ENCODE data around the gene ORAI2.
"Not testable (repeated sequence)": the region's sequence is repeated elsewhere in the genome, so short reads cannot be mapped to it uniquely, and the experiment has no call there.

The ORAI2 gene

DNA sequence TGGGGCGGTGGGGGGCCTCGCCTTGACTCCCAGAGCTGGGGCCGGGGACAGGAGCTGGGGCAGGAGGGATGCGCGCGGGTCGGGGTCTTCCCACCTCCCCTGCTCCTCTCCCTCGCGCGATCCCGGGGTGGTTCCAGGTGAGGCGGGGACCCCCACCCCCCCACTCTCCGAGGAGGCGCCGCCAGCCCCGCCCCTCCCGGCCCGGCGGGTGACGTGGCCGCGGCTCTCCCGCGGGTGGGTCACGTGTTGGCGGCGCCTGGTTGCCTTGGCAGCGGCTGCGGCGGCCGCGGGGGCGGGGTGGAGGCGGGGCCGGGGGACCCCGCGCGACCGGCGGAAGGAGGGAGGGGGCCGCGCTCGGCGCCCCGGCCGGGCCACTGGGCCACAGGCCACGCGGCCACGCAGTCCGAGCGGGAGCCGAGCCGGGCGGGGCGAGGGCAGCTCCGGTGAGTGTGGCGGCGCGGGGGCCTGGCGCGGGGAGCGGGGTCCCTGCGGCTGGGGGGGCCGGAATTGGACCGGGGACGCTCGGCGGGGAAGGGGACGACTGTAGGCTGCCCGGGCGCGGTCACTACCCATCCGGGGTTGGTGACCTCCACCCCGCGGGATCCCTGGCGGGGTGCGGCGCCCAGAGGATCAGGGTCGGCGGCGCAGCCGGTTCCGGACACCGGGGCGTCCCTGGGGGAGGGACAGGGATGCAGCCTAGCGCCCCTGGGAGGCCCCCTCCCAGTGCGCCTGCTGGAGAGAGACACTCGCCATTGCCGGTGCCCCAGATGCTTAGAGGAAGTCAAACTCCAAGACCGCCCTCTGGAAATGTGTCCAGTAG is at the start of gene ORAI2:
Gene ORAI2, plus strand, starts transcription at position 357 of the 820 bp plus-strand sequence. CDS start 5,382 bp downstream, outside the sequence.
- peak; percentile 82 for DNase-seq (ENCODE audit: low spot score)

DNA sequence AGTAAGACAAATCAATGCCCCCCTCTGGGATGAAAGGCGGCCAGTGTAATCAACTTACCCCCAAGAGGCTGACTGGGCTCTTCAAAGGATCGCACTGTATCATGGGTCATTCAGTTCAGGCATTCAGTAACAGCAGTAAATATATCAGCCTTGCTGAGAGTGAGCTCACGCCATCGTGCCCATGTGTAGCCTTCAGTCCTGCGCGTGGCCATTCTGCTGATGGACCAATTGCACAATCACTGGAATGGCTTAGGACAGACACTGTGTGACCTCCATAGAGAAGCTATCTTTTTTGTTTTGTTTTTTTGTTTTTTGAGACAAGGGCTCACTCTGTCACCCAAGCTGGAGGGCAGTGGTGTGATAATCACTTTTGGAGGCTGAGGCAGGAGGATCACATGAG is 46.3 kb upstream of the ORAI2 start:
- DNase-seq (ENCODE audit: low spot score), result no peak

DNA sequence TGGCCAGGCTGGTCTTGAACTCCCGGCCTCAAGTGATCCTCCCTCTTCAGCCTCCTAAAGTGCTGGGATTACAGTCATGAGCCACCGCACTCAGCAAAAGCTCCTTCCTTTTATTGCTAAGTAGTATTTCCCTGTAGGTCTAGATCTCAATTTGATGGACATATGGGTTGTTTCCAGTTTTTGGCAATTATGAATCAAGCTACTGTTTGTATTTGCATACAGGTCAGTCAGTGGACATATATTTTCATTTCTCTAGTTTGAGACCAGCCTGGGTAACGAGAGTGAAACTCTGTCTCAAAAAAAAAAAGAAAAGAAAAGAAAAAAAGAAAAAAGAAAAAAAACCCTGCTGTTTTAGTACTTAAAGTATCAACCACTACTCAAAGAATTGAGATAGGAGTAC is 43.6 kb upstream of the ORAI2 start:
- DNase-seq (ENCODE audit: low spot score), result no peak

DNA sequence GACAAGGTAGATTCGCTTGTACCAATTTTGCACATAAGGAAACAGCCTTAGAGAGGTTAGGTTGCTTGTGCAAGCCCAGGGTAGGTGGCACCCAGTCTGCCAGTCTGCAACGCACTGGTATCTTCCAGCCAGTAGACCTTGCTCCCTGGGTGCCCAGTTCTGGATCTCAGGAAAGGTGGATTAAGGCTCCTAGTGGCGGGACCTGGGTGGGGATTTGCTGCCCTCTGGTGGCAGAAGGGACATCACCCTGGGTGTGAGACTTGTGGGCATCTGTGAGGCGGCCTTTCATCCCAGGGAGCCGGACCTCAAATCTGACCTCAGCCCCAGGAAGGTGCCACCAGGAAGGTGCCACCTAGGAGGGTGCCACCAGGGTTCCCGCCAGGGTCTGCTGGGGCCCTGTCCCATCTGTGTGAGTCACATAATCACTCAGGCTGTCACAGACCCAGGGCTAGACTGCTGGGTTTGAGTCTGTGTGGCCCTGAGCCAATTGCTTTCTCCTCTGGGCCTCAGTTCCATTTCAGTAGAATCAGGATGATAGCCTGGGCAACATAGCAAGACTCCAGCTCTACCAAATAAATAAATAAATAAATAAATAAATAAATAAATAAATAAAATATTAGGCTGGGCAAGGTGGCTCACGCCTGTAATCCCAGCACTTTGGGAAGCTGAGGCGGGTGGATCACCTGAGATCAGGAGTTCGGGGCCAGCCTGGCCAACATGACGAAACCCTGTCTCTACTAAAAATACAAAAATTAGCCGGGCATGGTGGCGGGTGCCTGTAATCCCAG is 42.5 kb upstream of the ORAI2 start:
- DNase-seq (ENCODE audit: low spot score), result peak; percentile 79

- no peak for DNase-seq (ENCODE audit: low spot score)
These were observed 41.0 kb upstream of the ORAI2 start for GRCh38 chr7:102392330-102392729.

- no peak for DNase-seq (ENCODE audit: low spot score)
These were observed 39.9 kb upstream of the ORAI2 start for GRCh38 chr7:102393467-102393866.

GRCh38 chr7:102395592-102395872 is 37.8 kb upstream of the ORAI2 start:
- DNase-seq (ENCODE audit: low spot score), result no peak

DNA sequence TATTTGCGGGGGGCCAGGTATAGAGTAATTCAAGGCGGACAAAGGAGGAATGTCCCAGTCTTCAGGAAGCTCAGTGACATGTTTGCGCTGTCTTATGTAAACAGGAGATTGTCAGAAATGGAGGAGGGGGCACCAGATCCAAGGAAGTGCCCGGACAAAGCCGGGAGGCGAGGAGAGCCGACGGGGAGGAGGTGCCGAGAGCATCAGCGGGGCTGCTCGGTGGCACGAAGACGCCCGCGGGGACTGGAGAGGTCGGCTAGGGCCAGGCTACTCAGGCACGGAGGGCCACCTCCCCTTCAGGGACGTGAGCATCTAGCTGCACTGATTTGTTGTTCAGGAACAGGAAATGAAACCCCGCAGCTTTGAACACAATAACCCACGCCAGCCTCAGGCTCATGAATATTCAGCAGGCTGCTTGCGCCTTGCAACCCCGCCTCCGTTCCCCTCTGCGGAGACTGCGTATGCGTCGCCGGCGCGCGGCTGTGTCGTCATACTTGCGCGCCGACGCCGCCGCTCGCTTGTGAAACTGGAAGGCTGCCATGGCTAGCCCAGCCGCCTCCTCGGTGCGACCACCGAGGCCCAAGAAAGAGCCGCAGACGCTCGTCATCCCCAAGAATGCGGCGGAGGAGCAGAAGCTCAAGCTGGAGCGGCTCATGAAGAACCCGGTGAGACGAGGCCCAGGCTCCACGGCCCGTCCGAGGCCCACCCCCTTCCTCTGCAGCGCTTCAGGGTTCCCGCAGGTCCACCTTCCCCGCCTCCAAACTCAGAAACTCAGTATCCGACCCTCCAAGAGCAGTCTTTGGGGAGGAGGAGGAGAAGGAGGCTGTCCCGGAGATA is 37.3 kb upstream of the ORAI2 start, which contains the start of gene PRKRIP1:
Gene PRKRIP1, plus strand, starts transcription at position 491 of the 837 bp plus-strand sequence. Its CDS starts 49 bp downstream, at position 540.
- DNase-seq (ENCODE audit: low spot score), result peak; percentile 96

GRCh38 chr7:102396710-102397019 is 36.7 kb upstream of the ORAI2 start:
- DNase-seq (ENCODE audit: low spot score), result no peak

DNA sequence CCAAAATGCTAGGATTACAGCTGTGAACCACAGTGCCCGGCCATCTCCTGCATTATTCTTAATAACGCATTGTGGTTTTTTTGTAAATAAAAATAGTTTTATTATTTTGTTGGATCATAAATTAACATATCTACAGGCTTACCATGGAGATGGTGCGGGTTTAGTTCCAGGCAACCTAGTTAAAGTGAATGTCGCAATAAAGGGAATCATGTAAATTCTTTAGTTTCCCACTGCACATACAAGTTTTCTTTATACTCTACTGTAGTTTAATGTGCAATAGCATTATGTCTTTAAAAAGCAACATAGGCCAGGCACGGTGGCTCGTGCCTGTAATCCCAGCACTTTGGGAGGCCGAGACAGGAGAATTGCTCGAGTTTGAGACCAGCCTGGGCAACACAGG is 34.8 kb upstream of the ORAI2 start:
- DNase-seq (ENCODE audit: low spot score), result no peak

GRCh38 chr7:102400360-102400759 is 33.0 kb upstream of the ORAI2 start:
- DNase-seq (ENCODE audit: low spot score), result no peak

DNA sequence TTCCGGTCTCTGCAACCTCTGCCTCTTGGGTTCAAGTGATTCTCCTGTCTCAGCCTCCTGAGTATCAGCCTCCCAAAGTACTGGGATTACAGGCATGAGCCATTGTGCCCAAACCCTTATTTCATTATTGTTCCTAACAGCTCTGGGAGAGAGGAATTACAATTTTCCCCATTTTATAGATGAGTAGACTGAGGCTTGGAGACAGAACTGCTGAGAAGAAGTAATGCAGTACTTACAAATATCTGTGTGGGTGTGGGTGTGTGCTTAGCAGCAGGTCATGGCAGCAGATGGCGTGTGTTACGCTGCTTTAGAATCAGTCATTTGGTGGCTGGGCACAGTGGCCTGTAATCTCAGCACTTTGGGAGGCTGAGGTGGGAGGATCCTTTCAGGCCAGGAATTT is 29.8 kb upstream of the ORAI2 start:
- DNase-seq (ENCODE audit: low spot score), result no peak

GRCh38 chr7:102404005-102404861 is 29.1 kb upstream of the ORAI2 start:
- peak; percentile 45 for DNase-seq (ENCODE audit: low spot score)

DNA sequence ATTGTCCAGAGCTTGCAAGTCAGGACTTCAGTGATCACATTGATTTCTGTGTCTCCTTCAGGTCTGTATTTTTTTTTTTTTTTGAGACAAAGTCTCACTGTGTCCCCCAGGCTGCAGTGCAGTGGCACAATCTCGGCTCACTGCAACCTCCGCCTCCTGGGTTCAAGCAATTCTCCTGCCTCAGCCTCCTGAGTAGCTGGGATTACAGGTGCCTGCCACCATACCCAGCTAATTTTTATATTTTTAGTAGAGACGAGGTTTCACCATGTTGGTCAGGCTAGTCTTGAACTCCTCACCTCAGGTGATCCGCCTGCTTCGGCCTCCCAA is 28.6 kb upstream of the ORAI2 start:
- DNase-seq (ENCODE audit: low spot score), result not testable (repeated sequence)

- DNase-seq (ENCODE audit: low spot score), result no peak
These were observed 25.5 kb upstream of the ORAI2 start for GRCh38 chr7:102407910-102408309.

DNA sequence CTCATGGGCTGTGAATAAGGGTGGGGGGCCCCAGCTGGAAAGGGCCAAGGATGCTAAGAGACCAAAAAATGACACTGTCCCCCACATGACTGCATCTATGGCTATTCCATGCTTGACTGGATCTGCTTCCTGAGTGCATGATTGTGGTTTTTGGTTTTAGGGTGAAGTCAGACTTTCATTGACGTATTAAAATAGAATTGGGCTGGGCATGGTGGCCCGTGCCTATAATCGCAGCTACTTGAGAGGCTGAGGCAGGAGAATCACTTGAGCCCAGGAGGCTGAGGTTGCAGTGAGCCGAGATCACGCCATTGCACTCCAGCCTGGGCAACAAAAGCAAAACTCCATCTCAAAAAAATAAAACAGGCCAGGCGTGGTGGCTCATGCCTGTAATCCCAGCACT is 24.8 kb upstream of the ORAI2 start:
- DNase-seq (ENCODE audit: low spot score), result not testable (repeated sequence)

DNA sequence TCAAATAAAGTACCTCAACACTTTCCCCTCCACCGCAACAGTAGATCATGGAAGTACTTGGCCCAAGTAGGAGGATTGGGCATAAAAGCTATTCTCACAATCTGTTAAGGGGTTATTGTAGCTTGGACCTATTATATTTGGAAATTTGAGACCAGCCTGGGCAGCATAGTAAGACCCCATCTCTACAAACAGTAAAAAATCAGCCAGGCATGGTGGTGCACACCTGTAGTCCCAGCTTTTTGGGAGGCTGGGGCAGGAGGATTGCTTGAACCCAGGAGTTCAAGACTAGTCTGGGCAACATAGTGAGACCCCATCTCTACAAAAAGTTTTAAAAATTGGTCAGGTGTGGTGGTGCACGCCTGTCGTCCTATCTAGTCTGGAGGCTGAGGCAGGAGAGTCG is 24.0 kb upstream of the ORAI2 start:
- DNase-seq (ENCODE audit: low spot score), result no peak

DNA sequence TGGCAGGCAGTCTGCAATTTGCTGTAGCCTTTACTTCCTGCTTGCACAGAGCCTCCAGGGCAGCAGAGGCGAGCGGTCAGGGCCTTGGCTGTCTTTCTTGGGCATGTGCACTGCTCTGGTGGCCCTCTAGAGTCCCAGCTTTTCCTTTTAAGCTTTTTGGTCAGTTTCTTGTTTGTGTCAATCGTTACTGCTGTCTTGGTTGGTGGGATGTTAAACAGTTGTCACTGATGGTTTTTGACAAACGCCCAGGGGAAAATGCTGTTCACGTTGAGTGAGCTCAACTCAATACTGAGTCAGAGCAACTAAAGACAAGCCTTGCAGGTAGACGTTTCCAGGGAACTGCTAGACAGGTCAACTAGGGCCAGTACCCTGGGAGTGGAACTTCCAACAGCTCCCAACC is 23.3 kb upstream of the ORAI2 start:
- no peak for DNase-seq (ENCODE audit: low spot score)

DNA sequence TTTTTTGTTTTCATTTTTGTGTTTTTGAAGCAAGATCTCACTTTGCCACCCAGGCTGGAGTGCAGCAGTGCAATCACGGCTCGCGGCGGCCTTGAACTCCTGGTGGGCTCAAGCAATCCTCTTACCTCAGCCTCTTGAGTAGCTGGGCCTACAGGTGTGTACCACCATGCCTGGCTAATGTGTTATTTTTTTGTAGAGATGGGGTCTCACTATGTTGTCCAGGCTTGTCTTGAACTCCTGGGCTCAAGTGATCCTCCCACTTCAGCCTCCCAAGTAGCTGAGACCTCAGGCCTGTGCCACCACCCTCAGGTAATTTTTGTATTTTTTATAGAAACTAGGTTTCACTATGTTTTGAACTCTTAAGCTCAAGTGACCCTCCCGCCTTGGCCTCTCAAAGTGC is 22.5 kb upstream of the ORAI2 start:
- DNase-seq (ENCODE audit: low spot score), result no peak

- peak; percentile 65 for DNase-seq (ENCODE audit: low spot score)
These were observed 20.8 kb upstream of the ORAI2 start for GRCh38 chr7:102412548-102412947.

GRCh38 chr7:102413091-102413490 is 20.3 kb upstream of the ORAI2 start:
- no peak for DNase-seq (ENCODE audit: low spot score)

GRCh38 chr7:102413611-102414010 is 19.8 kb upstream of the ORAI2 start:
- DNase-seq (ENCODE audit: low spot score), result no peak

Measured in Ammon's horn (tissue), 1 donor.